ENCODE results near the gene AMPD3. TPM values are rescaled to one million over a fixed set of nuclear protein-coding genes. Genes with fewer than 3 reads are reported as not detected.

Gene AMPD3
- total and polyA plus RNA-seq, 2 donors (not counting 1 experiment from before 2014, with no cell fraction given): 40.1 to 85.5 TPM

GRCh38 chr11:10544491-10545465 lies 89.7 kb downstream of the AMPD3 start:
- peaks cover 0 to 17% (median 16%) of the 10 kb centered on the region in 3 donors for H3K9me3 ChIP-seq (ENCODE audit: control extremely low read depth in 1 of 3, control insufficient read depth in 2 of 3, insufficient read depth in 1 of 3, low read length in 2 of 3)
- H3K27ac ChIP-seq (ENCODE audit: low read length in 2 of 2): peak overlapping the region; percentile 46 to 76
- DNase-seq (peak; percentile 77), ATAC-seq (ENCODE audit: low read depth) (peak; percentile 65)
- ChIA-PET CTCF (interaction anchor here (0.6 to 3.2 kb wide), 6 partner anchors 10 to 135 kb away, joined by 3 to 16 read pairs (median 6); no protein-coding TSS in a partner anchor), POLR2A (interaction anchor here (0.6 to 2.3 kb wide), 7 partner anchors 8 to 1010 kb away, joined by 3 to 12 read pairs (median 3); no protein-coding TSS in a partner anchor)
- H3K79me2 ChIP-seq (ENCODE audit: control insufficient read depth, insufficient read depth, low read length): peaks cover 18% of the 10 kb centered on the region
- Mint-ChIP-seq H3K27me3 (no peaks in the 10 kb centered on the region), H3K27ac (peak overlapping the region; percentile 88), H3K4me3 (peak overlapping the region; percentile 53), H3K9me3 (ENCODE audit: insufficient read depth) (peaks cover 2% of the 10 kb centered on the region), H3K4me1 (peaks cover 67% of the 10 kb centered on the region)
- no peaks in the 10 kb centered on the region for H4K20me1 ChIP-seq (ENCODE audit: control insufficient read depth, insufficient read depth, low read length, poor library complexity, severe bottlenecking)
- WGBS (ENCODE audit: insufficient coverage): 75% methylated on average over 5 of the region's 7 CpGs
- no peaks in the 10 kb centered on the region for H3K27me3 ChIP-seq (replicated peaks in 1 of 4; ENCODE audit: control extremely low read depth in 1 of 4, control insufficient read depth in 3 of 4, insufficient read depth in 4 of 4, low read length in 3 of 4)
- no peak for TF ChIP-seq EZH2 (IDR thresholded peaks at IDR 0.05; ENCODE audit: borderline replicate concordance, insufficient read depth, low read depth, low read length, poor library complexity, severe bottlenecking)
- TF ChIP-seq, protein P1, sequence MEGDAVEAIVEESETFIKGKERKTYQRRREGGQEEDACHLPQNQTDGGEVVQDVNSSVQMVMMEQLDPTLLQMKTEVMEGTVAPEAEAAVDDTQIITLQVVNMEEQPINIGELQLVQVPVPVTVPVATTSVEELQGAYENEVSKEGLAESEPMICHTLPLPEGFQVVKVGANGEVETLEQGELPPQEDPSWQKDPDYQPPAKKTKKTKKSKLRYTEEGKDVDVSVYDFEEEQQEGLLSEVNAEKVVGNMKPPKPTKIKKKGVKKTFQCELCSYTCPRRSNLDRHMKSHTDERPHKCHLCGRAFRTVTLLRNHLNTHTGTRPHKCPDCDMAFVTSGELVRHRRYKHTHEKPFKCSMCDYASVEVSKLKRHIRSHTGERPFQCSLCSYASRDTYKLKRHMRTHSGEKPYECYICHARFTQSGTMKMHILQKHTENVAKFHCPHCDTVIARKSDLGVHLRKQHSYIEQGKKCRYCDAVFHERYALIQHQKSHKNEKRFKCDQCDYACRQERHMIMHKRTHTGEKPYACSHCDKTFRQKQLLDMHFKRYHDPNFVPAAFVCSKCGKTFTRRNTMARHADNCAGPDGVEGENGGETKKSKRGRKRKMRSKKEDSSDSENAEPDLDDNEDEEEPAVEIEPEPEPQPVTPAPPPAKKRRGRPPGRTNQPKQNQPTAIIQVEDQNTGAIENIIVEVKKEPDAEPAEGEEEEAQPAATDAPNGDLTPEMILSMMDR (IDR thresholded peaks at IDR 0.05): no peak
- no peak overlapping the region for H2AFZ ChIP-seq (ENCODE audit: insufficient read depth, low read depth, low read length, poor library complexity, severe bottlenecking)
- intact Hi-C loops (cut with micrococcal nuclease): loop anchor here (2.0 to 10.0 kb wide), 3 partner anchors 20 to 240 kb away; partner anchors contain the start of gene ADM
- H3K9ac ChIP-seq (ENCODE audit: low read length): peak overlapping the region; percentile 12
- H3K4me1 ChIP-seq (ENCODE audit: control insufficient read depth in 2 of 2, insufficient read depth in 2 of 2, low read length in 2 of 2): peaks cover 39 to 46% of the 10 kb centered on the region in 2 donors
- peak overlapping the region; percentile 63 for H3K4me2 ChIP-seq (replicated peaks; ENCODE audit: low read depth, low read length, poor library complexity, severe bottlenecking)
- no peaks in the 10 kb centered on the region for H3K36me3 ChIP-seq (replicated peaks in 1 of 2; ENCODE audit: control extremely low read depth in 1 of 2, control insufficient read depth in 1 of 2, extremely low read depth in 1 of 2, insufficient read depth in 2 of 2, low read length in 1 of 2)
- H3K4me3 ChIP-seq (ENCODE audit: control extremely low read depth in 1 of 5, extremely low read depth in 1 of 5, insufficient read depth in 1 of 5, low read depth in 2 of 5, low read length in 4 of 5): peak overlapping the region in 2 of 5 experiments; percentile 2 to 7
